SU-DHL-6 (cell line): ENCODE data around the gene MND1.
A peak's percentile ranks its signal among the peaks of the same experiment; 100 is the strongest.

Experiments
- H2AFZ ChIP-seq: fragments of 200-600 bp; sonication (generic); 2 replicates; pipeline ENCODE4 v1.6.1; 2014; ENCODE audit warnings: low read depth, mild to moderate bottlenecking, moderate library complexity, mixed read lengths, antibody characterized with exemption, low read length; ENCODE audit not compliant: severe bottlenecking
- H3F3A ChIP-seq: fragments of 200-600 bp; shearing (Covaris generic); 2 replicates; pipeline ENCODE4 v1.6.0; 2016; ENCODE audit warnings: antibody characterized with exemption, mild to moderate bottlenecking; ENCODE audit not compliant: insufficient read depth
- H3K27ac ChIP-seq: fragments of 200-600 bp; sonication (generic); 2 replicates; pipeline ENCODE4 v1.5.1; 2016; ENCODE audit warnings: low read depth, mild to moderate bottlenecking, low read length, moderate library complexity, mixed read lengths
- H3K27me3 ChIP-seq: fragments of 200-600 bp; sonication (generic), shearing (Covaris generic); 2 replicates; pipeline ENCODE4 v1.6.0; 2014; ENCODE audit warnings: mild to moderate bottlenecking, low read length
- H3K36me3 ChIP-seq: fragments of 200-600 bp; sonication (generic); 2 replicates; pipeline ENCODE4 v1.6.1; 2014; ENCODE audit warnings: mild to moderate bottlenecking, low read length, mixed read lengths
- H3K4me2 ChIP-seq: fragments of 300-600, 200-600 bp; shearing (Covaris generic), sonication (generic); 2 replicates; pipeline ENCODE4 v1.6.0; 2014; ENCODE audit warnings: low read length, low read depth, mild to moderate bottlenecking; ENCODE audit not compliant: poor library complexity, severe bottlenecking
- H3K4me3 ChIP-seq: fragments of 200-600 bp; sonication (generic); 2 replicates; pipeline ENCODE4 v1.5.1; 2014; ENCODE audit warnings: antibody characterized with exemption, low read length, mild to moderate bottlenecking, mixed read lengths; ENCODE audit not compliant: insufficient read depth, poor library complexity, severe bottlenecking
- H3K79me2 ChIP-seq: fragments of 200-600 bp; sonication (generic); 2 replicates; pipeline ENCODE4 v1.6.1; 2014; ENCODE audit warnings: mild to moderate bottlenecking, low read length, moderate library complexity; ENCODE audit not compliant: insufficient read depth
- H3K9ac ChIP-seq: fragments of 200-600 bp; sonication (generic); 2 replicates; pipeline ENCODE4 v1.7.0; 2014; ENCODE audit warnings: mild to moderate bottlenecking, low read length
- H3K9me2 ChIP-seq: fragments of 200-600 bp; sonication (generic); replicated peaks from 2 replicates; pipeline ENCODE4 v1.6.1; 2014; ENCODE audit warnings: low read length; ENCODE audit not compliant: insufficient read depth
- H3K9me3 ChIP-seq: fragments of 200-600 bp; sonication (generic); 2 replicates; pipeline ENCODE4 v1.6.1; 2014; ENCODE audit warnings: low read length, mixed read lengths; ENCODE audit not compliant: insufficient read depth
- H4K20me1 ChIP-seq: fragments of 200-600 bp; sonication (generic); 2 replicates; pipeline ENCODE4 v1.6.1; 2014; ENCODE audit warnings: low read depth, mild to moderate bottlenecking, antibody characterized with exemption, low read length, moderate library complexity, mixed read lengths
- CTCF ChIP-seq: fragments of 200-600 bp; sonication (generic); IDR thresholded peaks from one replicate; pipeline ENCODE4 v1.5.1; 2017; ENCODE audit warnings: antibody characterized with exemption, mild to moderate bottlenecking, low read length, moderate library complexity; ENCODE audit not compliant: insufficient read depth, poor library complexity, severe bottlenecking
- EZH2phosphoT487 ChIP-seq: fragments of 200-600 bp; sonication (generic), shearing (Covaris generic); conservative IDR thresholded peaks from 2 replicates; pipeline ENCODE4 v1.6.1; 2018; ENCODE audit warnings: mild to moderate bottlenecking, antibody characterized with exemption, low read length, moderate library complexity, mixed read lengths

MND1 gene

GRCh38 chr4:153440475-153440874 lies 96.0 kb downstream of the MND1 start:
- H3K9ac ChIP-seq: peak overlapping the region; percentile 58
- peak overlapping the region; percentile 86 for H3K4me2 ChIP-seq
- H3K9me3 ChIP-seq: no peaks in the 10 kb centered on the region
- H3K27ac ChIP-seq: peak overlapping the region; percentile 95
- no peaks in the 10 kb centered on the region for H4K20me1 ChIP-seq
- no peaks in the 10 kb centered on the region for H3K79me2 ChIP-seq
- TF ChIP-seq EZH2phosphoT487 (no peak), CTCF (no peak)
- no peaks in the 10 kb centered on the region for H3K9me2 ChIP-seq
- H2AFZ ChIP-seq: peak overlapping the region; percentile 71
- peaks cover 50% of the 10 kb centered on the region for H3F3A ChIP-seq
- no peak overlapping the region for H3K4me3 ChIP-seq
- H3K27me3 ChIP-seq: no peaks in the 10 kb centered on the region
- no peaks in the 10 kb centered on the region for H3K36me3 ChIP-seq

GRCh38 chr4:153447175-153447905 lies 102.9 kb downstream of the MND1 start:
- no peak for TF ChIP-seq CTCF
- no peak for TF ChIP-seq EZH2phosphoT487
- Histone ChIP-seq H3K36me3 (no peaks in the 10 kb centered on the region), H4K20me1 (no peaks in the 10 kb centered on the region), H3K9ac (no peak overlapping the region), H3K4me3 (no peak overlapping the region), H3K27ac (no peak overlapping the region), H3K27me3 (no peaks in the 10 kb centered on the region), H2AFZ (no peak overlapping the region), H3F3A (0 out of 2 replicates have a peak, but pooled peaks cover 4% of the 10 kb centered on the region), H3K9me3 (no peaks in the 10 kb centered on the region), H3K79me2 (no peaks in the 10 kb centered on the region), H3K4me2 (no peak overlapping the region), H3K9me2 (no peaks in the 10 kb centered on the region)

GRCh38 chr4:153448003-153448731 lies 103.7 kb downstream of the MND1 start:
- H3K9me2 ChIP-seq: no peaks in the 10 kb centered on the region
- no peak overlapping the region for H3K27ac ChIP-seq
- H3K4me2 ChIP-seq: no peak overlapping the region
- no peaks in the 10 kb centered on the region for H3K27me3 ChIP-seq
- 0 out of 2 replicates have a peak, but pooled peaks cover 4% of the 10 kb centered on the region for H3F3A ChIP-seq
- no peaks in the 10 kb centered on the region for H3K36me3 ChIP-seq
- no peak overlapping the region for H2AFZ ChIP-seq
- no peak overlapping the region for H3K4me3 ChIP-seq
- no peaks in the 10 kb centered on the region for H3K9me3 ChIP-seq
- H4K20me1 ChIP-seq: no peaks in the 10 kb centered on the region
- no peaks in the 10 kb centered on the region for H3K79me2 ChIP-seq
- no peak overlapping the region for H3K9ac ChIP-seq
- TF ChIP-seq EZH2phosphoT487 (no peak), CTCF (no peak)
